HCT116 (cell line): Measurements from ENCODE around the gene GGT6. TPM values are rescaled to one million over a fixed set of nuclear protein-coding genes. Genes with fewer than 3 reads are reported as not detected.

Experiments used
- ATAC-seq: fragments of 200-7000 bp; cut with Tn5 transposase; 2 replicates; pipeline ENCODE4 v1.9.1; 2020; ENCODE audit warnings: mild to moderate bottlenecking, moderate library complexity
- BruUV-seq: library from RNA; stranded (reverse); fragments of 400-500 nt; replicated peaks from 2 replicates; lab custom pipeline; 2021; lab: Mats Ljungman, UMichigan
- CTCF ChIA-PET: fragments of 300-600 bp; sonication (Branson Sonifier 250); formaldehyde crosslinking; loops from one replicate; lab custom pipeline; 2021; ENCODE audit warnings: antibody characterized with exemption; lab: Charles Lee
- POLR2A ChIA-PET: fragments of 300-600, 350-600 bp; sonication (Branson Sonifier 250); formaldehyde crosslinking; loops from one replicate; lab custom pipeline; 2021; ENCODE audit warnings: antibody characterized with exemption; lab: Charles Lee
- RAD21 ChIA-PET, 2 experiments: fragments of 300-600 bp; sonication (Branson Sonifier 250); formaldehyde crosslinking; loops; one replicate each; lab custom pipeline; 2023; ENCODE audit warnings: low total read pairs in 2 of 2; ENCODE audit not compliant: uncharacterized antibody in 2 of 2, unreplicated experiment in 2 of 2, low non-redundant PET in 1 of 2; lab: Charles Lee
- DNase-seq: peaks from one replicate; pipeline ENCODE4 v3.0.0-alpha.2; 2010; ENCODE audit warnings: low read depth, low spot score
- H2AFZ ChIP-seq: fragments of 200-600 bp; shearing (Covaris generic), sonication (generic); 2 replicates; pipeline ENCODE4 v1.6.1; 2017; ENCODE audit warnings: low read depth, mixed run types, mixed read lengths, antibody characterized with exemption, low read length; ENCODE audit not compliant: poor library complexity, severe bottlenecking
- H3K27ac ChIP-seq: 2 replicates; pipeline ENCODE4 v1.5.1; 2012; ENCODE audit warnings: low read depth, low read length
- H3K27me3 ChIP-seq: fragments of 200-600 bp; sonication (generic); 2 replicates; pipeline ENCODE4 v1.6.1; 2016; ENCODE audit warnings: mixed run types, low read length, mixed read lengths; ENCODE audit not compliant: insufficient read depth
- H3K36me3 ChIP-seq, 2 experiments: fragments of 200-500 bp in 1 of 2; fragments of 200-600 bp in 1 of 2; sonication (Bioruptor generic) in 1 of 2; sonication (generic) in 1 of 2; 2 replicates each; pipeline versions ENCODE4 v1.5.1 to v1.6.1; 2014 to 2016; ENCODE audit warnings: low read length in 2 of 2, inconsistent platforms in 1 of 2, mixed read lengths in 1 of 2, mixed run types in 1 of 2; ENCODE audit not compliant: insufficient read depth in 2 of 2, control insufficient read depth in 1 of 2
- H3K4me1 ChIP-seq, 2 experiments: fragments of 200-600 bp in 1 of 2; sonication (generic) in 1 of 2; 2 replicates each; pipeline versions ENCODE4 v1.5.1 to v1.6.1; 2012 to 2017; ENCODE audit warnings: low read length in 2 of 2, inconsistent platforms in 1 of 2, mild to moderate bottlenecking in 1 of 2, mixed read lengths in 1 of 2, mixed run types in 1 of 2, moderate library complexity in 1 of 2; ENCODE audit not compliant: insufficient read depth in 2 of 2, control insufficient read depth in 1 of 2
- H3K4me2 ChIP-seq: fragments of 200-600 bp; sonication (generic); 2 replicates; pipeline ENCODE4 v1.6.1; 2017; ENCODE audit warnings: mixed run types, low read length, mixed read lengths
- H3K4me3 ChIP-seq, 2 experiments: fragments of 200-600 bp in 1 of 2; sonication (generic) in 1 of 2; replicated peaks in 1 of 2; 2 replicates each; pipeline ENCODE4 v1.5.1; 2011 to 2016; ENCODE audit warnings: low read length in 2 of 2, control low read depth in 1 of 2, low read depth in 1 of 2, mild to moderate bottlenecking in 1 of 2, mixed read lengths in 1 of 2, mixed run types in 1 of 2
- H3K79me2 ChIP-seq: fragments of 200-600 bp; sonication (generic); 2 replicates; pipeline ENCODE4 v1.6.1; 2017; ENCODE audit warnings: mild to moderate bottlenecking, mixed run types, low read length, moderate library complexity, mixed read lengths; ENCODE audit not compliant: insufficient read depth
- H3K9ac ChIP-seq: fragments of 200-600 bp; sonication (generic); 2 replicates; pipeline ENCODE4 v1.6.1; 2016; ENCODE audit warnings: low read length, mixed read lengths
- H3K9me2 ChIP-seq: fragments of 200-600 bp; sonication (generic), shearing (Covaris generic); 2 replicates; pipeline ENCODE4 v1.6.1; 2017; ENCODE audit warnings: mixed run types, mild to moderate bottlenecking, moderate library complexity; ENCODE audit not compliant: insufficient read depth
- H3K9me3 ChIP-seq, 2 experiments: fragments of 200-500 bp in 1 of 2; fragments of 200-600 bp in 1 of 2; sonication (Bioruptor generic) in 1 of 2; sonication (generic) in 1 of 2; 2 replicates each; pipeline ENCODE4 v1.6.1; 2014 to 2017; ENCODE audit warnings: low read length in 2 of 2, mixed read lengths in 2 of 2, inconsistent platforms in 1 of 2, low read depth in 1 of 2, mild to moderate bottlenecking in 1 of 2, mixed run types in 1 of 2, moderate library complexity in 1 of 2; ENCODE audit not compliant: control insufficient read depth in 1 of 2, insufficient read depth in 1 of 2
- H4K20me1 ChIP-seq: fragments of 200-600 bp; sonication (generic), shearing (Covaris generic); 2 replicates; pipeline ENCODE4 v1.6.1; 2017; ENCODE audit warnings: mixed run types, mild to moderate bottlenecking, moderate library complexity; ENCODE audit not compliant: insufficient read depth
- CBX3 ChIP-seq: IDR thresholded peaks from 2 replicates; pipeline ENCODE4 v1.6.1; 2012; ENCODE audit warnings: low read depth
- EZH2 ChIP-seq: fragments of 200-600 bp; sonication (generic); IDR thresholded peaks from 2 replicates; pipeline ENCODE4 v1.6.1; 2017; ENCODE audit warnings: antibody characterized with exemption, mixed run types
- JUND ChIP-seq: IDR thresholded peaks from 2 replicates; pipeline ENCODE4 v1.6.1; 2012
- SIN3A ChIP-seq: IDR thresholded peaks from 2 replicates; pipeline ENCODE4 v1.6.1; 2012; ENCODE audit warnings: low read depth
- SP1 ChIP-seq: IDR thresholded peaks from 2 replicates; pipeline ENCODE4 v1.6.1; 2012; ENCODE audit warnings: low read depth
- TCF7L2 ChIP-seq: IDR thresholded peaks from 2 replicates; pipeline ENCODE4 v1.7.0; 2011; ENCODE audit warnings: borderline replicate concordance, inconsistent platforms; ENCODE audit not compliant: insufficient read depth, insufficient read length; ENCODE audit errors: extremely low read depth
- intact Hi-C: fragments of 100-400 bp; cut with micrococcal nuclease; formaldehyde crosslinking; loops from 2 replicates; pipeline ENCODE4 v1.10.0; 2022
- total RNA-seq: library from RNA; stranded (reverse); gene quantifications from one replicate; pipeline ENCODE4 v1.2.1, GENCODE V29; 2021; ENCODE audit not compliant: unreplicated experiment
- TF ChIP-seq, protein P1 (sequence below), 3 experiments: fragments of 200-600 bp in 1 of 3; sonication (generic) in 1 of 3; IDR thresholded peaks in 2 of 3; conservative IDR thresholded peaks in 1 of 3; 2 replicates each; pipeline ENCODE4 v1.5.1; 2012 to 2017; ENCODE audit warnings: low read depth in 2 of 3, low read length in 2 of 3, antibody characterized with exemption in 1 of 3, borderline replicate concordance in 1 of 3, control low read depth in 1 of 3, mild to moderate bottlenecking in 1 of 3, mixed read lengths in 1 of 3, mixed run types in 1 of 3, moderate library complexity in 1 of 3; ENCODE audit not compliant: insufficient read depth in 1 of 3
- TF ChIP-seq, protein P2 (sequence below): IDR thresholded peaks from 2 replicates; pipeline ENCODE4 v1.6.1; 2012
- TF ChIP-seq, protein P3 (sequence below): IDR thresholded peaks from 2 replicates; pipeline ENCODE4 v1.6.1; 2012; ENCODE audit warnings: low read depth
- TF ChIP-seq, protein P4 (sequence below): IDR thresholded peaks from 2 replicates; pipeline ENCODE4 v1.6.1; 2011; ENCODE audit warnings: mild to moderate bottlenecking, low read length, moderate library complexity; ENCODE audit not compliant: insufficient replicate concordance; ENCODE audit errors: extremely low read depth

Gene GGT6
- total RNA-seq, 1 experiment from 2014 or later: 0.10 TPM

DNA sequence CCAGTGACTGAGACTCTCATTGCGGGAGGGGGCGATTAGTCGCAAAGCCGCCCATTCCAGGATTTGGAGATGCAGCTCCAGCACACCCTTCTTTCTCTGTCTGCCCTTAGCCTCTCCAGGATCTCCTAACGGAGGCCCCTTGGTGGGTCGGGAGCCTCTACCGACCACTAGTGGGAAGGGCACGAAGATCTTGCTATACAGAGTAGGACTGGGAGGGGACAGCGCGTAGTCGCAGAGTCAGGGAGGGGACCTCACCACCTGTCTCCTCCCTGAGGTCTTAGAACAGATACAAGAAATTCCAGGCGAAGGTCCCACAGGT is 23.4 kb upstream of the GGT6 start:
- ATAC-seq: peak; percentile 83
- no TSS peak for BruUV-seq
- ChIA-PET CTCF (interaction anchor here (2.0 kb wide), 1 partner anchor 17 kb away, joined by 19 read pairs; no protein-coding TSS in a partner anchor), RAD21 (no interaction called here), POLR2A (interaction anchor here (1.0 to 1.4 kb wide), 2 partner anchors 8 to 17 kb away, joined by 3 to 4 read pairs; no protein-coding TSS in a partner anchor)
- Histone ChIP-seq H3K79me2 (no peaks in the 10 kb centered on the region), H3K27me3 (peaks cover 5% of the 10 kb centered on the region; the same call in 1 of the 2 replicates), H3K36me3 (no peaks in the 10 kb centered on the region), H3K4me1 (peaks cover 5 to 23% of the 10 kb centered on the region in 2 experiments; a peak in 3 of 4 replicates), H3K9me2 (no peaks in the 10 kb centered on the region), H4K20me1 (no peaks in the 10 kb centered on the region), H3K9ac (peak overlapping the region; percentile 55), H3K9me3 (no peaks in the 10 kb centered on the region), H2AFZ (peak overlapping the region; percentile 98), H3K4me3 (peak overlapping the region; percentile 51 to 65)
- TF ChIP-seq, protein P1, sequence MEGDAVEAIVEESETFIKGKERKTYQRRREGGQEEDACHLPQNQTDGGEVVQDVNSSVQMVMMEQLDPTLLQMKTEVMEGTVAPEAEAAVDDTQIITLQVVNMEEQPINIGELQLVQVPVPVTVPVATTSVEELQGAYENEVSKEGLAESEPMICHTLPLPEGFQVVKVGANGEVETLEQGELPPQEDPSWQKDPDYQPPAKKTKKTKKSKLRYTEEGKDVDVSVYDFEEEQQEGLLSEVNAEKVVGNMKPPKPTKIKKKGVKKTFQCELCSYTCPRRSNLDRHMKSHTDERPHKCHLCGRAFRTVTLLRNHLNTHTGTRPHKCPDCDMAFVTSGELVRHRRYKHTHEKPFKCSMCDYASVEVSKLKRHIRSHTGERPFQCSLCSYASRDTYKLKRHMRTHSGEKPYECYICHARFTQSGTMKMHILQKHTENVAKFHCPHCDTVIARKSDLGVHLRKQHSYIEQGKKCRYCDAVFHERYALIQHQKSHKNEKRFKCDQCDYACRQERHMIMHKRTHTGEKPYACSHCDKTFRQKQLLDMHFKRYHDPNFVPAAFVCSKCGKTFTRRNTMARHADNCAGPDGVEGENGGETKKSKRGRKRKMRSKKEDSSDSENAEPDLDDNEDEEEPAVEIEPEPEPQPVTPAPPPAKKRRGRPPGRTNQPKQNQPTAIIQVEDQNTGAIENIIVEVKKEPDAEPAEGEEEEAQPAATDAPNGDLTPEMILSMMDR (IDR thresholded peaks at IDR 0.05 in 2 of 3, conservative IDR thresholded peaks at IDR 0.05 in 1 of 3; ENCODE audit: borderline replicate concordance in 1 of 3, insufficient read depth in 1 of 3, low read depth in 2 of 3, low read length in 2 of 3): peak in 2 of 3 experiments; percentile 50 to 55; a peak in 4 of 6 replicates
- TF ChIP-seq, protein P2, sequence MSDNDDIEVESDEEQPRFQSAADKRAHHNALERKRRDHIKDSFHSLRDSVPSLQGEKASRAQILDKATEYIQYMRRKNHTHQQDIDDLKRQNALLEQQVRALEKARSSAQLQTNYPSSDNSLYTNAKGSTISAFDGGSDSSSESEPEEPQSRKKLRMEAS: no peak
- TF ChIP-seq, all 23 proteins: peak for 1
- intact Hi-C loops: no loop called here
- H3K27ac ChIP-seq: peak overlapping the region; percentile 46; the same call in 1 of the 2 replicates
- peak overlapping the region; percentile 98 for H3K4me2 ChIP-seq
- DNase-seq: peak; percentile 31

DNA sequence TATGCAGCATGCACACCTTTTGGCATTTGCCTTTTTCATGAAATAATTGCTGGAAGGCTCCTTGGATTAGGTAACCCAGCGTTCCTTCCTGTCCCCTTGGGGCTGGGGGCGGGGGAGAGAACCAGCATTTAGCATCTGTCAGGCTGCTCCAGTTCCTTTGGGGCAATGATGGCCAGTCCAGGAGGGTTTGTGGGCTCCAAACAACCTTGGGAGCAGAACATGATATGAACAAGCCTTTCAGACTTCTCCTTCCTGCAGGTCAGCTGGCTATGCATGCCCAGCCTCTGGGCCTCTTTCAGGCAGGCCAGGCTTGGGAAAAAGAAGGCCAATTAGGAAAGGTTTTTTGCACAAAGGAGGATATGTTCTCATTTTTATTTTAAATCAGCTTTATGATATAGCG is 22.8 kb upstream of the GGT6 start:
- H3K79me2 ChIP-seq: no peaks in the 10 kb centered on the region
- ChIA-PET RAD21 (no interaction called here), POLR2A (no interaction called here), CTCF (interaction anchor here (2.0 kb wide), 1 partner anchor 16 kb away, joined by 19 read pairs; no protein-coding TSS in a partner anchor)
- peaks cover 5 to 23% of the 10 kb centered on the region in 2 experiments; a peak in 3 of 4 replicates for H3K4me1 ChIP-seq
- no peak overlapping the region for H2AFZ ChIP-seq
- ATAC-seq: no peak
- H3K9ac ChIP-seq: no peak overlapping the region
- H3K36me3 ChIP-seq: no peaks in the 10 kb centered on the region
- H3K27me3 ChIP-seq: peaks cover 5% of the 10 kb centered on the region; the same call in 1 of the 2 replicates
- no peaks in the 10 kb centered on the region for H3K9me3 ChIP-seq
- intact Hi-C loops: no loop called here
- no TSS peak for BruUV-seq
- no peak for DNase-seq
- no peak overlapping the region for H3K27ac ChIP-seq
- H4K20me1 ChIP-seq: no peaks in the 10 kb centered on the region
- H3K4me2 ChIP-seq: peak overlapping the region; percentile 98
- H3K9me2 ChIP-seq: no peaks in the 10 kb centered on the region
- no peak overlapping the region for H3K4me3 ChIP-seq
- TF ChIP-seq SP1 (no peak), CBX3 (no peak), EZH2 (no peak), TCF7L2 (no peak), SIN3A (no peak), JUND (no peak)
- TF ChIP-seq, protein P3, sequence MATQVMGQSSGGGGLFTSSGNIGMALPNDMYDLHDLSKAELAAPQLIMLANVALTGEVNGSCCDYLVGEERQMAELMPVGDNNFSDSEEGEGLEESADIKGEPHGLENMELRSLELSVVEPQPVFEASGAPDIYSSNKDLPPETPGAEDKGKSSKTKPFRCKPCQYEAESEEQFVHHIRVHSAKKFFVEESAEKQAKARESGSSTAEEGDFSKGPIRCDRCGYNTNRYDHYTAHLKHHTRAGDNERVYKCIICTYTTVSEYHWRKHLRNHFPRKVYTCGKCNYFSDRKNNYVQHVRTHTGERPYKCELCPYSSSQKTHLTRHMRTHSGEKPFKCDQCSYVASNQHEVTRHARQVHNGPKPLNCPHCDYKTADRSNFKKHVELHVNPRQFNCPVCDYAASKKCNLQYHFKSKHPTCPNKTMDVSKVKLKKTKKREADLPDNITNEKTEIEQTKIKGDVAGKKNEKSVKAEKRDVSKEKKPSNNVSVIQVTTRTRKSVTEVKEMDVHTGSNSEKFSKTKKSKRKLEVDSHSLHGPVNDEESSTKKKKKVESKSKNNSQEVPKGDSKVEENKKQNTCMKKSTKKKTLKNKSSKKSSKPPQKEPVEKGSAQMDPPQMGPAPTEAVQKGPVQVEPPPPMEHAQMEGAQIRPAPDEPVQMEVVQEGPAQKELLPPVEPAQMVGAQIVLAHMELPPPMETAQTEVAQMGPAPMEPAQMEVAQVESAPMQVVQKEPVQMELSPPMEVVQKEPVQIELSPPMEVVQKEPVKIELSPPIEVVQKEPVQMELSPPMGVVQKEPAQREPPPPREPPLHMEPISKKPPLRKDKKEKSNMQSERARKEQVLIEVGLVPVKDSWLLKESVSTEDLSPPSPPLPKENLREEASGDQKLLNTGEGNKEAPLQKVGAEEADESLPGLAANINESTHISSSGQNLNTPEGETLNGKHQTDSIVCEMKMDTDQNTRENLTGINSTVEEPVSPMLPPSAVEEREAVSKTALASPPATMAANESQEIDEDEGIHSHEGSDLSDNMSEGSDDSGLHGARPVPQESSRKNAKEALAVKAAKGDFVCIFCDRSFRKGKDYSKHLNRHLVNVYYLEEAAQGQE: no peak
- TF ChIP-seq, protein P4, sequence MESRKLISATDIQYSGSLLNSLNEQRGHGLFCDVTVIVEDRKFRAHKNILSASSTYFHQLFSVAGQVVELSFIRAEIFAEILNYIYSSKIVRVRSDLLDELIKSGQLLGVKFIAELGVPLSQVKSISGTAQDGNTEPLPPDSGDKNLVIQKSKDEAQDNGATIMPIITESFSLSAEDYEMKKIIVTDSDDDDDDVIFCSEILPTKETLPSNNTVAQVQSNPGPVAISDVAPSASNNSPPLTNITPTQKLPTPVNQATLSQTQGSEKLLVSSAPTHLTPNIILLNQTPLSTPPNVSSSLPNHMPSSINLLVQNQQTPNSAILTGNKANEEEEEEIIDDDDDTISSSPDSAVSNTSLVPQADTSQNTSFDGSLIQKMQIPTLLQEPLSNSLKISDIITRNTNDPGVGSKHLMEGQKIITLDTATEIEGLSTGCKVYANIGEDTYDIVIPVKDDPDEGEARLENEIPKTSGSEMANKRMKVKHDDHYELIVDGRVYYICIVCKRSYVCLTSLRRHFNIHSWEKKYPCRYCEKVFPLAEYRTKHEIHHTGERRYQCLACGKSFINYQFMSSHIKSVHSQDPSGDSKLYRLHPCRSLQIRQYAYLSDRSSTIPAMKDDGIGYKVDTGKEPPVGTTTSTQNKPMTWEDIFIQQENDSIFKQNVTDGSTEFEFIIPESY: no peak
